Osteoblast (primary cell): ENCODE results near the gene ZMPSTE24. TPM values are rescaled to one million over a fixed set of nuclear protein-coding genes. Genes with fewer than 3 reads are reported as not detected.
"Not testable (repeated sequence)": the region's sequence is repeated elsewhere in the genome, so short reads cannot be mapped to it uniquely, and the experiment has no call there.

Source experiments
- DNase-seq: peaks from one replicate; pipeline ENCODE4 v3.0.0; 2011; ENCODE audit warnings: low spot score, mixed read lengths; ENCODE audit not compliant: insufficient read length; ENCODE audit errors: missing footprints
- H2AFZ ChIP-seq: 2 replicates; pipeline ENCODE4 v1.6.0; 2011; ENCODE audit warnings: mild to moderate bottlenecking, low read length
- H3K27ac ChIP-seq: 2 replicates; pipeline ENCODE4 v1.5.1; 2011; ENCODE audit warnings: mild to moderate bottlenecking, low read depth, low read length, moderate library complexity
- H3K27me3 ChIP-seq: 2 replicates; pipeline ENCODE4 v1.6.0; 2012; ENCODE audit warnings: mild to moderate bottlenecking, control low read depth, inconsistent platforms, low read length, moderate library complexity; ENCODE audit not compliant: insufficient read depth
- H3K36me3 ChIP-seq: 2 replicates; pipeline ENCODE4 v1.5.1; 2011; ENCODE audit warnings: mild to moderate bottlenecking, low read length, control low read depth, moderate library complexity; ENCODE audit not compliant: insufficient read depth
- H3K4me1 ChIP-seq: 2 replicates; pipeline ENCODE4 v1.5.1; 2011; ENCODE audit warnings: mild to moderate bottlenecking, low read length, control low read depth, moderate library complexity; ENCODE audit not compliant: insufficient read depth
- H3K4me2 ChIP-seq: 2 replicates; pipeline ENCODE4 v1.6.0; 2011; ENCODE audit warnings: mild to moderate bottlenecking, low read length; ENCODE audit not compliant: insufficient read depth
- H3K4me3 ChIP-seq: fragments of 200-600 bp; sonication (generic); 3 replicates; pipeline ENCODE4 v1.5.1; 2012; ENCODE audit warnings: mild to moderate bottlenecking, low read length, inconsistent platforms; ENCODE audit not compliant: insufficient read depth
- H3K79me2 ChIP-seq: 2 replicates; pipeline ENCODE4 v1.6.0; 2012; ENCODE audit warnings: mild to moderate bottlenecking, low read length, control low read depth, inconsistent platforms; ENCODE audit not compliant: insufficient read depth
- H3K9me3 ChIP-seq: 2 replicates; pipeline ENCODE4 v1.5.1; 2011; ENCODE audit warnings: low read depth, low read length, control low read depth
- H4K20me1 ChIP-seq: 2 replicates; pipeline ENCODE4 v1.6.0; 2012; ENCODE audit warnings: mild to moderate bottlenecking, low read length, control low read depth; ENCODE audit not compliant: insufficient read depth
- total RNA-seq: library from RNA; depleted of rRNA; stranded (reverse); fragments of >200 nt; gene quantifications from 2 replicates; pipeline ENCODE4 v1.2.3, GENCODE V29; 2012
- TF ChIP-seq, protein P1 (sequence below): IDR thresholded peaks from 2 replicates; pipeline ENCODE4 v1.5.1; 2011; ENCODE audit warnings: mild to moderate bottlenecking, low read depth, low read length, moderate library complexity; ENCODE audit errors: extremely low read depth

The ZMPSTE24 gene
- total RNA-seq, 1 donor, result 72.4 TPM

GRCh38 chr1:40318476-40318875 lies 60.4 kb downstream of the ZMPSTE24 start:
- Histone ChIP-seq H3K36me3 (no peaks in the 10 kb centered on the region), H3K4me2 (no peak overlapping the region), H3K27me3 (peaks cover 34% of the 10 kb centered on the region), H3K4me3 (no peak overlapping the region), H4K20me1 (no peaks in the 10 kb centered on the region), H3K79me2 (no peaks in the 10 kb centered on the region), H2AFZ (no peak overlapping the region), H3K9me3 (no peaks in the 10 kb centered on the region), H3K4me1 (peaks cover 14% of the 10 kb centered on the region), H3K27ac (no peak overlapping the region)
- TF ChIP-seq, protein P1, sequence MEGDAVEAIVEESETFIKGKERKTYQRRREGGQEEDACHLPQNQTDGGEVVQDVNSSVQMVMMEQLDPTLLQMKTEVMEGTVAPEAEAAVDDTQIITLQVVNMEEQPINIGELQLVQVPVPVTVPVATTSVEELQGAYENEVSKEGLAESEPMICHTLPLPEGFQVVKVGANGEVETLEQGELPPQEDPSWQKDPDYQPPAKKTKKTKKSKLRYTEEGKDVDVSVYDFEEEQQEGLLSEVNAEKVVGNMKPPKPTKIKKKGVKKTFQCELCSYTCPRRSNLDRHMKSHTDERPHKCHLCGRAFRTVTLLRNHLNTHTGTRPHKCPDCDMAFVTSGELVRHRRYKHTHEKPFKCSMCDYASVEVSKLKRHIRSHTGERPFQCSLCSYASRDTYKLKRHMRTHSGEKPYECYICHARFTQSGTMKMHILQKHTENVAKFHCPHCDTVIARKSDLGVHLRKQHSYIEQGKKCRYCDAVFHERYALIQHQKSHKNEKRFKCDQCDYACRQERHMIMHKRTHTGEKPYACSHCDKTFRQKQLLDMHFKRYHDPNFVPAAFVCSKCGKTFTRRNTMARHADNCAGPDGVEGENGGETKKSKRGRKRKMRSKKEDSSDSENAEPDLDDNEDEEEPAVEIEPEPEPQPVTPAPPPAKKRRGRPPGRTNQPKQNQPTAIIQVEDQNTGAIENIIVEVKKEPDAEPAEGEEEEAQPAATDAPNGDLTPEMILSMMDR, result no peak
- no peak for DNase-seq

- TF ChIP-seq, protein P1, result no peak
- Histone ChIP-seq H3K27ac (no peak overlapping the region), H3K27me3 (peaks cover 34% of the 10 kb centered on the region), H4K20me1 (no peaks in the 10 kb centered on the region), H3K36me3 (no peaks in the 10 kb centered on the region), H2AFZ (no peak overlapping the region), H3K4me1 (peaks cover 9% of the 10 kb centered on the region), H3K4me3 (no peak overlapping the region), H3K4me2 (no peak overlapping the region), H3K79me2 (no peaks in the 10 kb centered on the region), H3K9me3 (no peaks in the 10 kb centered on the region)
- DNase-seq, result peak; percentile 81
Observed at GRCh38 chr1:40318970-40319621, 61.1 kb downstream of the ZMPSTE24 start.

GRCh38 chr1:40331403-40331802 lies 73.4 kb downstream of the ZMPSTE24 start:
- H2AFZ ChIP-seq, H3K27me3 ChIP-seq, H3K4me3 ChIP-seq, H3K36me3 ChIP-seq, H3K4me2 ChIP-seq, H4K20me1 ChIP-seq, H3K27ac ChIP-seq, DNase-seq, H3K79me2 ChIP-seq, H3K4me1 ChIP-seq, H3K9me3 ChIP-seq: not testable (repeated sequence)

GRCh38 chr1:40332695-40333094 lies 74.7 kb downstream of the ZMPSTE24 start:
- Histone ChIP-seq H3K9me3 (no peaks in the 10 kb centered on the region), H3K4me3 (no peak overlapping the region), H2AFZ (no peak overlapping the region), H3K27me3 (peaks cover 3% of the 10 kb centered on the region), H3K36me3 (no peaks in the 10 kb centered on the region), H3K4me1 (no peaks in the 10 kb centered on the region), H4K20me1 (no peaks in the 10 kb centered on the region), H3K4me2 (no peak overlapping the region), H3K79me2 (no peaks in the 10 kb centered on the region), H3K27ac (no peak overlapping the region)
- no peak for DNase-seq
- TF ChIP-seq, protein P1, result no peak
